ENCODE measurements around the gene SPRY2. TPM values are rescaled to one million over a fixed set of nuclear protein-coding genes. Genes with fewer than 3 reads are reported as not detected.

The SPRY2 gene
- total RNA-seq, 5 donors from 2014 or later (not counting 1 experiment from before 2014, with no cell fraction given), result 0.33 to 1.2 (median 0.55) TPM

DNA sequence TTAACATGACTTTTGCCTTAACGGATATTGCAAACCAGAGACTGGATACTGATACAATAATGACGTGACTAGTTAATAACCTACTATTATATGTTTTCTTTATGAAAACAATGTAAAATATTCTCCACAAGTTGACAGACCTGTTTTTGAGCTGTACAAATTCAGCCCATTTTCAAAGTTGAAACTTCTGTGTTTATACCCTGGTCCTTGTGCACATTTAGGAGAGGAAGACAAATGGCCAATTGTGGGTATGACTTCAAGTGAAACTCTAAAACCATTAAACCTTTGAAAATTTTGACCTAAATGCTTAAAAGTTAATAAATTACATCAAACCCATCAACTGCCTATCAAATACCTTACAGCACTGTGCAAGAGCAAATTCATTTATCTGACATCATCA, 8.9 kb downstream of the SPRY2 start:
- Mint-ChIP-seq H3K9me3 (no peaks in the 10 kb centered on the region), H3K4me1 (no peaks in the 10 kb centered on the region), H3K36me3 (no peaks in the 10 kb centered on the region), H3K4me3 (no peak overlapping the region), H3K27me3 (peaks cover 6 to 12% of the 10 kb centered on the region in 2 donors), H3K27ac (no peak overlapping the region)
- Histone ChIP-seq H3K27ac (ENCODE audit: low read length) (no peak overlapping the region), H3K4me3 (ENCODE audit: control insufficient read depth in 1 of 2, extremely low read depth in 1 of 2, low read length in 1 of 2) (no peak overlapping the region), H3K27me3 (replicated peaks in 1 of 2; ENCODE audit: control insufficient read depth in 2 of 2, extremely low read depth in 1 of 2, insufficient read depth in 2 of 2, low read length in 1 of 2) (peaks cover 0 to 6% of the 10 kb centered on the region in 2 experiments), H3K36me3 (ENCODE audit: control insufficient read depth in 2 of 2, extremely low read depth in 1 of 2, insufficient read depth in 1 of 2, low read length in 1 of 2) (no peaks in the 10 kb centered on the region), H3K4me1 (ENCODE audit: control insufficient read depth in 1 of 2, extremely low read depth in 1 of 2, insufficient read depth in 2 of 2, low read length in 2 of 2) (no peaks in the 10 kb centered on the region), H3K9me3 (no peaks in the 10 kb centered on the region)
- ChIA-PET POLR2A (no interaction called here), CTCF (no interaction called here)
- no peak for ATAC-seq (replicated peaks in 1 of 4)
- DNase-seq, result no peak
- no CpG with 5 or more reads among the region's 2 CpGs for WGBS (ENCODE audit: insufficient coverage)

DNA sequence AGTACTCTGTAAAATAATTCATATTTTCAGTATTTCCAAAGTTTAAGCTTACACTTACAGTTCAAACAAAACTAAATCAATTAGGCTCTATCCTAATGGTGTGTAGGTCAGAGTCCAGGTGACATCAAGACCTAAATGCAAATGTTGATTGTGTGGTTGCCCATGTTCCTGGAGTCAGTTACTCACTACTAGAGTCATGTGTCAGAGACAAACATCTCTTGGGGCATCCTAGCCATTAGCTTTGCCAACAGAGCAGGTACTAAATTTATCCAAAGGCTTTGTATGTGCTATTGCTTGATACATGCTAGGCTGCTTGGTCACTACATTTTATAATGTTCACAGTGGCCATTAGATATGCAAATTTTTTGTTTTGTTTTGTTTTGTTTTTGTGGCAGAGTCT, 11.7 kb downstream of the SPRY2 start:
- Mint-ChIP-seq H3K4me1 (no peaks in the 10 kb centered on the region), H3K9me3 (no peaks in the 10 kb centered on the region), H3K27ac (no peak overlapping the region), H3K36me3 (no peaks in the 10 kb centered on the region), H3K4me3 (no peak overlapping the region), H3K27me3 (peaks cover 0 to 5% of the 10 kb centered on the region in 2 donors)
- no peaks in the 10 kb centered on the region for H3K36me3 ChIP-seq (ENCODE audit: control insufficient read depth in 2 of 2, extremely low read depth in 1 of 2, insufficient read depth in 1 of 2, low read length in 1 of 2)
- H3K4me1 ChIP-seq (ENCODE audit: control insufficient read depth in 1 of 2, extremely low read depth in 1 of 2, insufficient read depth in 2 of 2, low read length in 2 of 2), result no peaks in the 10 kb centered on the region
- no peaks in the 10 kb centered on the region for H3K9me3 ChIP-seq
- H3K27ac ChIP-seq (ENCODE audit: low read length), result no peak overlapping the region
- no peak for DNase-seq
- H3K4me3 ChIP-seq (ENCODE audit: control insufficient read depth in 1 of 2, extremely low read depth in 1 of 2, low read length in 1 of 2), result no peak overlapping the region
- peaks cover 0 to 3% of the 10 kb centered on the region in 2 experiments for H3K27me3 ChIP-seq (replicated peaks in 1 of 2; ENCODE audit: control insufficient read depth in 2 of 2, extremely low read depth in 1 of 2, insufficient read depth in 2 of 2, low read length in 1 of 2)
- CTCF ChIA-PET, result no interaction called here
- no peak for ATAC-seq (replicated peaks in 1 of 4)
- POLR2A ChIA-PET, result no interaction called here

DNA sequence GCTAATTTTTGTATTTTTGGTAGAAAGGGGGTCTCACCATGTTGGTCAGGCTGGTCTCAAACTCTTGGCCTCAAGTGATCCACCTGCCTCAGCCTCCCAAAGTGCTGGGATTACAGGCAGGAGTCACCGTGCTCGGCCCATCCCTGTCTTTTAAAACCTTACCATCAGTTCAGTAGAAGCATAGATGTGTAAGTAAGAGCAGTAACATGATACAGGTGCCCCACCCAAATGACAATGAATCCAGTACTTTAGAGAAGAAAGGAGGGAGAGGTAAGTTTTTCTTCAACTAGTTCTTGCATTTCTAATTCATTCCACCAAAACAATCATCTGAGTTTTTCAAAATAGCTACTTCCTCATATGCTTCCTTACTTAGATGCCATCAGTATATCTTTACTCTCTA, 21.9 kb downstream of the SPRY2 start:
- no peaks in the 10 kb centered on the region for H3K36me3 Mint-ChIP-seq
- H3K4me3 Mint-ChIP-seq, result no peak overlapping the region
- Histone ChIP-seq H3K4me1 (ENCODE audit: control insufficient read depth in 1 of 2, extremely low read depth in 1 of 2, insufficient read depth in 2 of 2, low read length in 2 of 2) (no peaks in the 10 kb centered on the region), H3K27ac (ENCODE audit: low read length) (no peak overlapping the region), H3K4me3 (ENCODE audit: control insufficient read depth in 1 of 2, extremely low read depth in 1 of 2, low read length in 1 of 2) (no peak overlapping the region), H3K36me3 (ENCODE audit: control insufficient read depth in 2 of 2, extremely low read depth in 1 of 2, insufficient read depth in 1 of 2, low read length in 1 of 2) (no peaks in the 10 kb centered on the region), H3K9me3 (no peaks in the 10 kb centered on the region), H3K27me3 (replicated peaks in 1 of 2; ENCODE audit: control insufficient read depth in 2 of 2, extremely low read depth in 1 of 2, insufficient read depth in 2 of 2, low read length in 1 of 2) (peaks cover 0 to 3% of the 10 kb centered on the region in 2 experiments)
- no peaks in the 10 kb centered on the region for H3K27me3 Mint-ChIP-seq
- no peaks in the 10 kb centered on the region for H3K4me1 Mint-ChIP-seq
- no CpG with 5 or more reads among the region's 2 CpGs for WGBS (ENCODE audit: insufficient coverage)
- no peak overlapping the region for H3K27ac Mint-ChIP-seq
- H3K9me3 Mint-ChIP-seq, result peaks cover 2 to 6% (median 6%) of the 10 kb centered on the region in 3 donors
- DNase-seq, result no peak
- no peak for ATAC-seq (replicated peaks in 1 of 4)
- ChIA-PET CTCF (no interaction called here), POLR2A (no interaction called here)

DNA sequence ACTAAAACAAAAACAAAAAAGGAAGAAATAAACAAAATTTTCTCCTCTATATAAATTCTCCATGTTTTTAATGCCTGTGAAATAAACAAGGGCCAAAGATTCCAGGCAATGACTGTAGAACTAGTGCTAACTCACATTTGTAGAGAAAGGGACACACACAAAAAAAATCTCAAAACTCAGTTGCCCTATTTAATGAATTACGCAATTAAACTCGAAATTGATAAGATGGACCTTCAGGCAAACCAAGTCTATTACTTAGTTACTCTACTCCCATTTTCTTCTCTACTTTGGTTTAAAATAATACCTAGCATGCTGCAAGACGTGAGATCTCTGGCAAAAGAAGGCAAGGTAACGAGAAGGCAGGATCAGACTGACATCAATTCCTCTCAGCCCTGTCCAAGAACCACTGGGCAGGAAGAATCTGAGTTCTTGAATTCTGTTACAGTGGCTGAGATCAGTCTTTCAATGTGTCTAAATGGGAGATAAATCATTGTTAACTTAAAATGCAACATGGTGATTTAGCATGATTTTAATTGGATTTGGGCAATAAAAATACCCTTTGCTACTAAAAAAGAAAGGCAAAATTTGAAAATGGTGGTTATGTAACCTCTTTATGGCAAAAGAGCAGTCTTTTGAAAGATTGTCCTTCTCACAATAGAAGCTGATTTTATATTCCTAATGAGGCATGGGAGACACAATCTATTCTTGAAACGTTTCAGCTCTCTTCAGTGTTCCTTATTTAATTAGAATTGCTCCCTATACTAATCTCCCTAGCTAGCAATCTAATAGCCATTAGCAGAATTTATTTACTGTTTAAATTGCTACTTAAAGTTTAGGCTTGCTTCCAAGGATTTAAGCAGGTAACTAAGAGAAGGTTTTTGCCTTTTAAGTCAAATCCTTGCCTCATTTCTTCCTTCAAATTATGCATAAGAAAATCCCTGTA, 25.9 kb downstream of the SPRY2 start:
- Histone ChIP-seq H3K27ac (ENCODE audit: low read length) (no peak overlapping the region), H3K4me3 (ENCODE audit: control insufficient read depth in 1 of 2, extremely low read depth in 1 of 2, low read length in 1 of 2) (no peak overlapping the region), H3K9me3 (no peaks in the 10 kb centered on the region), H3K36me3 (ENCODE audit: control insufficient read depth in 2 of 2, extremely low read depth in 1 of 2, insufficient read depth in 1 of 2, low read length in 1 of 2) (no peaks in the 10 kb centered on the region), H3K4me1 (ENCODE audit: control insufficient read depth in 1 of 2, extremely low read depth in 1 of 2, insufficient read depth in 2 of 2, low read length in 2 of 2) (no peaks in the 10 kb centered on the region), H3K27me3 (replicated peaks in 1 of 2; ENCODE audit: control insufficient read depth in 2 of 2, extremely low read depth in 1 of 2, insufficient read depth in 2 of 2, low read length in 1 of 2) (peaks cover 0 to 3% of the 10 kb centered on the region in 2 experiments)
- no peak overlapping the region for H3K4me3 Mint-ChIP-seq
- CTCF ChIA-PET, result no interaction called here
- no peak for DNase-seq
- peaks cover 0 to 5% of the 10 kb centered on the region in 2 donors for H3K27me3 Mint-ChIP-seq
- no peaks in the 10 kb centered on the region for H3K4me1 Mint-ChIP-seq
- no peak for ATAC-seq (replicated peaks in 1 of 4)
- H3K36me3 Mint-ChIP-seq, result no peaks in the 10 kb centered on the region
- no peak overlapping the region for H3K27ac Mint-ChIP-seq
- WGBS (ENCODE audit: insufficient coverage), result 94% methylated on average over 2 of the region's 5 CpGs
- POLR2A ChIA-PET, result no interaction called here
- peaks cover 2 to 6% (median 3%) of the 10 kb centered on the region in 3 donors for H3K9me3 Mint-ChIP-seq

DNA sequence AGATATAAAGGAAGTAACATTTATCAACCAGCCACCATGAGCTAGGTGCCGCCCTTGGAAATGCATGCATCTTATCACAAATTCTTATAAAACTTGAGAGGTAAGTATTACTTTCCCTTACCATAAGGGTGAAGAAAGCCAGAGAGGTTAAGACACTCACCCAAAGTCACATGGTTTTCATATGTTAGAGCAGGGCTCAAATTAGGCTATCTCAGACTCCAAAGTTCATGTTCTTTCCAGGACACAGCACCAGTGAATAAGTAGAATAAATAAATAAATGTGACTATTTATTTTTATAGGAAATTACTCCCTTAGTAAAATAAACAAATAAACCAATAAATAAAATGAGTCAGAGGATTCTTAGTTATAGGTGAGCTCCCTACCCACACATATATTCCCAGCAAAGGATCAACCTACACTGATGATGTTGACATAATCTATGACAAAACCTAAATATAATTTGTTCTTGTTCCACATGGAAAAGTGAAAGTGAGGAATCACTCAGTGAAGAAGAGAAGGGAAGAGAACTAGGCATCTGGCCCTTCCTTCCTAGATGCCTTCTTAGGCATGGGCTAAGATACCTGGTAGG, 27.2 kb downstream of the SPRY2 start:
- WGBS (ENCODE audit: insufficient coverage), result no CpG with 5 or more reads among the region's 1 CpG
- no peaks in the 10 kb centered on the region for H3K27me3 ChIP-seq (replicated peaks in 1 of 2; ENCODE audit: control insufficient read depth in 2 of 2, extremely low read depth in 1 of 2, insufficient read depth in 2 of 2, low read length in 1 of 2)
- H3K9me3 Mint-ChIP-seq, result no peaks in the 10 kb centered on the region
- H3K27ac ChIP-seq (ENCODE audit: low read length), result no peak overlapping the region
- H3K4me1 Mint-ChIP-seq, result no peaks in the 10 kb centered on the region
- ChIA-PET CTCF (interaction anchor here in 1 of 2 donors (0.5 kb wide), 1 partner anchor 22 kb away, joined by 9 read pairs; no protein-coding TSS in a partner anchor), POLR2A (interaction anchor here in 1 of 2 donors (0.6 kb wide), 1 partner anchor 143 kb away, joined by 8 read pairs; no protein-coding TSS in a partner anchor)
- H3K4me1 ChIP-seq (ENCODE audit: control insufficient read depth in 1 of 2, extremely low read depth in 1 of 2, insufficient read depth in 2 of 2, low read length in 2 of 2), result no peaks in the 10 kb centered on the region
- H3K36me3 ChIP-seq (ENCODE audit: control insufficient read depth in 2 of 2, extremely low read depth in 1 of 2, insufficient read depth in 1 of 2, low read length in 1 of 2), result no peaks in the 10 kb centered on the region
- no peaks in the 10 kb centered on the region for H3K9me3 ChIP-seq
- H3K4me3 ChIP-seq (ENCODE audit: control insufficient read depth in 1 of 2, extremely low read depth in 1 of 2, low read length in 1 of 2), result no peak overlapping the region
- no peak for DNase-seq
- H3K4me3 Mint-ChIP-seq, result no peak overlapping the region
- no peak overlapping the region for H3K27ac Mint-ChIP-seq
- ATAC-seq (replicated peaks in 1 of 4), result no peak
- H3K27me3 Mint-ChIP-seq, result peaks cover 0 to 5% of the 10 kb centered on the region in 2 donors
- no peaks in the 10 kb centered on the region for H3K36me3 Mint-ChIP-seq

DNA sequence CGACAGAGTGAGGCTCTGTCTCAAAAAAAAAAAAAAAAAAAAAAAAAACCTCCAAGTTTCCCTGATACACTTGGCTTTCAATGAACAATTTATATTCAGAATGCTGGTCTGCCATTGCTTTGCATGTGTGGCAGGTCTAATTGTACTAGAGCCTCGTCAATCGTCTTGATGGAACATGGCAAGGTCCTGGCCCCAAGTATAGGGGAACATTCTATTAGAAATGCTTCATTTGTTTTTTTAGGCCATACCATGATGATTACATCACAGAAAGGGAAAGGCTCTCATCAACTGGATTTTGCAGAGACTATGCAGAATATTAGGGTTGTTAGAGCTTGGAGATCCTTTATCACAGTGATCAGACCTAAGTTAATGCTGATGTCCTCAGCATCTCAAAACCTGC, 28.0 kb downstream of the SPRY2 start:
- no peak overlapping the region for H3K27ac ChIP-seq (ENCODE audit: low read length)
- Mint-ChIP-seq H3K27me3 (peaks cover 0 to 5% of the 10 kb centered on the region in 2 donors), H3K9me3 (no peaks in the 10 kb centered on the region), H3K27ac (no peak overlapping the region), H3K4me3 (no peak overlapping the region), H3K4me1 (no peaks in the 10 kb centered on the region), H3K36me3 (no peaks in the 10 kb centered on the region)
- no peak for ATAC-seq (replicated peaks in 1 of 4)
- no CpG with 5 or more reads among the region's 3 CpGs for WGBS (ENCODE audit: insufficient coverage)
- ChIA-PET POLR2A (interaction anchor here in 1 of 2 donors (0.6 kb wide), 1 partner anchor 144 kb away, joined by 8 read pairs; no protein-coding TSS in a partner anchor), CTCF (no interaction called here)
- H3K36me3 ChIP-seq (ENCODE audit: control insufficient read depth in 2 of 2, extremely low read depth in 1 of 2, insufficient read depth in 1 of 2, low read length in 1 of 2), result no peaks in the 10 kb centered on the region
- H3K4me1 ChIP-seq (ENCODE audit: control insufficient read depth in 1 of 2, extremely low read depth in 1 of 2, insufficient read depth in 2 of 2, low read length in 2 of 2), result no peaks in the 10 kb centered on the region
- DNase-seq, result no peak
- H3K27me3 ChIP-seq (replicated peaks in 1 of 2; ENCODE audit: control insufficient read depth in 2 of 2, extremely low read depth in 1 of 2, insufficient read depth in 2 of 2, low read length in 1 of 2), result no peaks in the 10 kb centered on the region
- no peak overlapping the region for H3K4me3 ChIP-seq (ENCODE audit: control insufficient read depth in 1 of 2, extremely low read depth in 1 of 2, low read length in 1 of 2)
- H3K9me3 ChIP-seq, result no peaks in the 10 kb centered on the region
